NCI-H1105 treated with DMSO at 0.1 percent for 48 hours (cell line): ENCODE measurements around the gene IGSF21.

Source experiments
- DNase-seq: peaks from one replicate; lab custom pipeline; 2025; lab: John Stamatoyannopoulos, UW

The IGSF21 gene

DNA sequence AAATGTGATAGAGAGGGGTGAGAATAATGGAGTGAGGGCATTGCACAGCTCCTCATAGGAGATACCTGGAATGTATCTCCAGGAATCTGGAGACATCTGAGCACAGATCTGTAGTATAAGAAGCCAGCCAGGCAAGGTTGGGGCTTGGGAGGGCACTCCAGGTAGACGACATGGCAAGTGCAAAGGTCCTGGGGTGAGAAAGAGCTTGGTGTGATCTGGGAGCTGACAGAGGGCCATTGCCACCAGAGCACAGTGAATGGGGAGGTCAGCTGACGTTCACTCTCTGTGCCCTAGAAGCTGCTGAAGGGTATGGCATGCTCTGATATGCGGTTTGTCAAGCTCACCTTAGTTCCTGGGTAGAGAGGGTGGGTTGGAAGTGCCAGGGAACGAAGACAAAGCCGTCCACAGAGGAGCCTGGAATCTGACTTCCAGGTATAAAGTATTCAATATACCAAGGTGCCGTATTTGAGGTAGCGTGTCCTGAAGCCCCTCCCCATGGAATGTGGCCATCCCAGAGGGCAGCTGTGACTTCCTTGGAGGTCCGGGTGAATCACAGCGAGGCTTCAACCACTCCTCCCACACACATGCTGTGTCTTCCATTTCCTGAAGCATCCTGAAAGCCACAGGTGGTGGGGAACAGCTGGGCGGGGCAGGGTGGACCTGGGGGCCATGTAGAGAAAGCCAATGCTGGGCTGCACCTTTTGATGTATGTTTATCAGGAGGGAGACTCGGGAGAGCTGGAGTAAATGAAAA is 190.5 kb downstream of the IGSF21 start:
- DNase-seq: no peak

DNA sequence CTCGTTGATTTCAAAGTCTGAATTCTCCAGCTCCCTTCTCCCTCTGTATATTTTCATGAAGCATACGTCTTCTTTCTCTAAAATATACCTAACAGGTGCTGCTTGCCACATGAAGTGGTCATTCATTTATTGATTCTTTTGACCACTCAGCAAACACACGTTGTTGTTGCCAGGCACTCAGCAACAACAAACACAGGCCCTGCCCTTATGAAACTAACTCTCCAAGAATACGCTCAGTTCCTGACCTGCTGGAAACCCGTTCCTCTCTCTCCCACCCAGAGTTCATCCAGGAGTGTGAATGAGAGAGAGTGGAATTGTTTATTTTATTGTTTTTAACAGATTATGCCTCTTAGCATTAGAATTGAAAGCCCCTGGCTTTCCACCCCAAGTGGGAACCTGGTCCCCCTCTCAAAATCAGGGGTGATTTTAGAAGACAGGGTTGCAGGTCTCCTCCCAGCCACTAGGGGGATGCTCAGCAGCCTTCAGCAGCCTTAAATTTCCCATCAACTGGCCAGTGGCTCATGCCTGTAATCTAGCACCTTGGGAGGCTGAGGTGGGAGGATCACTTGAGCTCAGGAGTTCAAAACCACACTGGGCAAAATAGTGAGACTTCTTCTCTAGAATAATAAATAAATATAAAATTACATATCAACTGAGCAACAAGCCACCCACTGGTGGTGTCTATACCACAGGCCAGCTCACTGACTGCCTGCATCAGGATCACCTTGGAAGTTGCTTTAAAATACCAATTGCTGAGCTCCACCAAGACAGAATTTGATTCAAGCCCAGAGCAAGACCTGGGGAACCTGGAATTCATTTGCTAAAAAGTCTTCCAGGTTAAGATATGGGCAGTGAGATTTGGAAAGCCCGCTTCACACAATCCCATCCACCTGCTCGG is 192.1 kb downstream of the IGSF21 start:
- peak; percentile 45 for DNase-seq

DNA sequence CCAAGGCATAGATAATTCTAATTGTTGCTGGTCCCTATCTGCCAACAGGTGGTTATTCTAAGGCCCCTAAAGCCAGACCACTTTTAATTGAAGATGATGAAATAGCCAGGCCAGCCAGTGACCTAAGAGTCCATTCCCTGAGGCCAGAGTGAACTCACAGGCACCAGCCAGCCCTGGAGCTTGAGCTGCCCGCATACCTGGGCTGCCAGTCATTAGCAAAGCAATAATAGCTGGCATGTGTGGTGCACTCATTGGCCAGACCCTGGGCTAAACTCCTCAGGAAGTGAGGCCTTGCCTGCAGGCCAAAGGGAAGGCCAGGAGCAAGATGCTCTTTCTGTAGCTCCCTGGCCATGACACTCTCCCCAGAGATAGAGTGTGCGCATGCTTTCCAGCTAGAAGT is 192.8 kb downstream of the IGSF21 start:
- no peak for DNase-seq

DNA sequence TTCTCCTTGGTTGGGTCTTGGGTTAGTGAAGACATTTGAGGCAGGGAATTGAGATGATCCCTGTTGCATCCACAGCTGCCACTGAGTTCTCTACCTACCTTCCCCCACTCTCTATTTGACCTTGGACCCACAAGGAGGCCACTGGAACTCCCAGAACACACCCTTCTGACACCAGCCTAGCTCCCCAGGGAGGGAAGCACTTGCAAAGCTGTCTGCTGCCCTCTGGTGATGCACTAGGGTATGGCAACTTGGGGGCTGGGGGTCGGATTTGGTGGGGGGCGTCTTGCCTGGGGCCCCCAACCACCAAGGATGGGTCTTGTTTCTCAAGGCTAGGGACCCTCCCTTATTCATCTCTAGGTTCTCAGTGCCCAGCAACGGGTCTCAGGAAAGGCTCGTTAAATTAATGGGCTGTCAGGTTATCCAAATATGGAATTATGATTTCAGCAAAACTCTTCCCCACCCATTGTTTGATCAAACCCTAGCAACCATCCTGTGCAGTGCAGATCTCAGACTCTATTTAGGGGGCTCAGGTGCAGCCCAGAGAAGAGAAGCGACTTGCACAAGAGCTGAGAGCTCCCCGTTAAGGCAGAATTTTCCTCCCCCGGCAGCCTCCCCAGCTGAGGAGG is 195.3 kb downstream of the IGSF21 start:
- DNase-seq: no peak

DNA sequence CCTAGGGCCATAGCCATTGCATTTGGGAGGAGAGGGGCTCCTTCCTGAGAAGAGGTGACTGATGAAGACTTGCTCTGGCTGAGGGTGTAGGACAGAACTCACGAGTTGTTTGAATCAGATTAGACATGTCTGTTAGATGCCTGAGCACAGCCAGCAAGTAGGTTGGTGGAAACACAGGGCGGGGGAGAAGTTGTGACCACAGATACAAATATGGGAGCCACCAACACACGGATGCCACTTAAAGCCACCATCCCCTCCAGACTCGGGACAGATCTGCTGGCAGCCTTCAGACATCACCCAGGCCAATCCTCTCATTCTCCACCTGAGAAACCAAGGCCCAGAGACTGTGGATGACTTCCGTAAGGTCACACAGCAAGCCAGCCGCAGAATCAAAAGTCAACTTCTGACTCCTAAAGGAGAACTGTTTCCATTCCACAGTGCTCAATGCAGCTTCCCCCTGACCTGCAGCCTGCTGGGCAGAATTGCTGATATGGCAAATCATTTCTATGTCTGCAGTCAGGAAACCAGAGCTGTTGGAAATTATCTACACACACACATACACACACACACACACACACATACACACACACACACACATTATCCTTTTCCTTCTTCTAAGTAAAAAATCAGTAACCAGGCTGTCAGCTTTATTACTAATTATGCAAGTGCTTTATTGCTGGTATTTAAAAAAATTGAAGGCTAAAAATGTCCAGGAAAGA is 196.7 kb downstream of the IGSF21 start:
- DNase-seq: no peak

DNA sequence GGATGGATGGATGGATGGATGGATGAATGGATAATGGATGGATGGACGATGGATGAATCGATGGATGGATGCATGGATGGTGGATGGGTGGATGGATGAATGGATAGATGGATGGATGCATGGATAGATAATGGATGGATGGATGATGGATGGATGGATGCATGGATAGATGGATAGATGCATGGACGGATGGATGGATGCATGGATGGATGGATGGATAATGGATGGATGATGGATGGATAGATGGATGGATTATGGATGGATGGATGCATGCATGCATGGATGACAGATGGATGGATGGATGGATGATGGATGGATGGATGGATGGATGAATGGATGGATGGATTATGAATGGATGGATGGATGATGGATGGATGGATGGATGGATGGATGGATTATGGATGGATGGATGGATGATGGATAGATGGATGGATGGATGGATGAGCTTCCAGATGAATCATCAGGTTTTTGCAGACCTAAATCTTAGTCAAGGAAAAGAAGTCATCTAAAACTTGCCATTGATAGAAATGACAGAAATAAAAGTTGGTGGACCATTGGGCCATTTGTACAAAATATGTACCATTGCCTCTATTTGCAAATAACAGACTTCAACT is 197.7 kb downstream of the IGSF21 start:
- no peak for DNase-seq

DNA sequence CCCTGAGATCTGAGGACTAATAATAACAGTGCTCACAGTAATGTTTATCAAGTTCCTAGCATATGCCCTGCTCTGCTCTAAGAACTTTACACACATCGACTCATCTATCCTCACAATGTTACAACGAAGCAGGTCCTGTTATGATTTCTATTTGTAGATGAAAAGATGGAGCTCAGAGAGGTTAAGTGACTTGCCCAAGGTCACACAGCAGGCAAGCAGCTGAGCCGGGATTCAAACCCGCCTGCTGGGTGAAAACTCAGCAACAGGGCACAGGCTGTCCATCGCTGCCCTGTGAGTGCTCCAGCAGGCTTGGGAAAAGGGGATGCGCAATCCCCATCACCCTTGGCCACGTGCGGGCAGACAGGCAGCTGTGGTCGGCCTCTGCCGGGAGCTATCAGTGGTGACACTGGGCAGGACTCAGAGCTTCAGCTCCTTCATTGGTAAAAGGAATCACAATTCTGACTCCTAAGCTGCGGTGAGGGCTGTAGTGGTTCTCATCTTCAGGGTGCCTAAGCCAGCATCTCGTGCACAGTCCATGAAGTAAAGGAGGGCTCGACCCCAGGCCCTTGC is 199.8 kb downstream of the IGSF21 start:
- DNase-seq: no peak

DNA sequence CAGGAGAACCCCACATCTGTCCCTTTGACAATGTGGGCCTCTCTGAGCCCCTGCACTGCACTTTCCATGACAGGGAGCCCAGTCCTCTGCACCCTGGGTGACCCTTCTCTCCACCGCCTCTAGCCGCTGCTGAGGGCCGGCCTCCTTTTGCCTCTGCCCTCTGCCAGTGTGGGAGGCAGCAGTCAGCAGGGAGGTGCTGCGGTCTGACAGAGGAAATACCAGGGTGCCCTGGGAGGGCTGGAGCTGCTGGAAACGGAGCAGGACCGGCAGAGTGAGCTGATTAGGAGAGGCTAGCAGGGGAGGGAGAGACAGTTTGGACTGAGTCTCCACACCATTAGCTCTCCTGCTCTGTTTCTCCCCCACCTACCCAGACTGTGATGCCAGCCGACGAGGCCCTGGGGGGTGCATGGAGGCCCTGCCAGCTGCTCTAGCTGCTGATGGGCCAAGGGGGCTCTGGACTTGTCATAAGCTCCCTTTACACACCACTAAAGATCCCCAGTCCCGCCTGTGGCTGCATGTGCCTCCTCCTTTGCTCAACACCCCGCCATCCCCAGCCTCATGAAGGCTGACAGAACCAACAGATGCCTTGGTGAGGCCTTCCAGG is 202.1 kb downstream of the IGSF21 start:
- DNase-seq: no peak

DNA sequence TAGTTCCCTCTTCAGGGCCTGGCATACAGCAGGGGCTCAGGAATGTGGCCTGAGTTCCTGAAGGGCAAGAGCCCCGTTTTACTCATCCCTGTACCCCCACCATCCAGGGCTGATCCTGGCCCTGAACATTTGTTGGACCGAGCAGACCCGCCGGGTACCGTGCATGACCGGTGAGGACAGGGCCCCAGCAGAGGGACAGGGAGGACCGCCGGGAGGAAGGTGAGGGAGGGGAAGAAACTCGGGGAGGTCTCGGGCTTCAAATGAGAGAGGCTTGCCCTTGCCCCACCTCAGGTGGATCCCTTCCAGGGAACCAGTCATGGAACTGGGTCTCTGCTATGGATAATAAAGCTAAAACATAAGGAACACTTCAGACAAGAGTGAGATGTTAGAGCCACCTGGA is 205.4 kb downstream of the IGSF21 start:
- DNase-seq: no peak

DNA sequence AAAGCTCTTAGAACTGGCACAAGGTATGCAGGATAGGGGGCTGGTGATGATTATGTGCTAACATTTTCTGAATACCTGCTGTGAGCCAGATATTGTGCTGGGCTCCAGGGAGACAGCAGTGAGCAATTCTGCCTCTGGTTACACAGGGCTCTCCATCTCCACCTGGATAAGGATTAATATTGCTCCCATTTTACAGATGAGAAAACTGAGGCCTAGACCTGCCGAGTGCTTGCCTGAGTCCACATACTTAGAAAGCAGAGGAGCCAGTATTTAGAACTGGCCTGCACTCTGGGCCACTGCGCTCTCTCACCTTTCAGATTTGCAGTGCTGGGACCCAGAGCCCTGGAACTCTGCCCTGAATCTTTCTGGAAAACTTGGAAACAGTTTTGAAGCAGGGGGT is 205.9 kb downstream of the IGSF21 start:
- no peak for DNase-seq

DNA sequence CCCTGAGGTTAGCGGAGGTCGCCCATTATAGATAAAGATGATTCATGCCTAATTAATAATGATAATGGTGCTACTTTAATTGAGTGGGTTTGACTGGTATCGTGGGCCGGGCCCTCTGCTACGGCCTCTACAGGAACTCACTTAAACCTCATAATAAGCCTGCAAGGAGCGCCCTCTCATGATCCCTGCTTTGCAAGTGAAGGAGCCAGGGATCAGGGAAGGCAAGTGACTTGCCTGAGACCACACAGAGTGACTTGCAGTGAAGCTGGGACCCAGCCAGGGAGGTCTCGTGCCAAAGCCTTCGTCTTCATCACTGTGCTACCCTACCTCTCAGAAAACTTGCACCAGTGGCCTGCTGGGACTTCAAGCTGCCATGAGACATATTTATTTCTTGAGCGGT is 206.8 kb downstream of the IGSF21 start:
- no peak for DNase-seq

DNA sequence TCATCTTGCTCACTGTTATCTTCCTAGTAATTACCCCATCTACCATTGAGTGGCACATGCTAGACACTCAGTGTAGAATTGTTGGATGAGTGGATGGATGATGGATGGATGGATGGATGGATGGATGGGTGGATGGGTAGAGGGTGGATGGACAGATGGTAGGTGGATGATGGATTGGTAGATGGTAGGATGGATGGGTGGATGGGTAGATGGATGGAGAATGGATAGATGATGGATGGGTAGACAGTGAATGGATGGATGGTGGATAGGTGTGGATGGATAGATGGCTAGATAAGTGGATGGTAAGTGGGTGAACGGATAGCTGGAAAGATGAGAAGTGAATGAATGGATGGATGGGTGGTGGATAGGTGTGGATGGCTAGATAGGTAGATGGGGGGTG is 207.9 kb downstream of the IGSF21 start:
- DNase-seq: no peak

DNA sequence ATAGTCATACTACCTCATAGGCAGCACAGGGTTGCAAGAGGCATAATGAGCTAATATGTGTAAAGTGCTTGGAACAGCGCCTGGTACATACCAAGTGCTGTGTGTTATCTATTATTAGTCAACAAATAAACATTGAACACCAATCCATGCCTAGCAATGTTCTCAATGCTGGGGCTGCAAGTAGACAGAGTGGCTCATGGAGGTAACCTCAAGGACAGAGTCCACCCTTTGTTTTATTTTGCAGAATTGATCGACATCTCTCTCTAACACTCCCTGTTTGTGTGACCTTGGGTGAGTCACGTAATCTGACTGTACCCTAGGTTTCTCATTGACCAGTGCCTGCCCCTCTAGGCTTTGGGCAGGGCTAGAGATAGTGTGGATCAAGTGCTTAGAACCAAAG is 209.2 kb downstream of the IGSF21 start:
- DNase-seq: no peak

DNA sequence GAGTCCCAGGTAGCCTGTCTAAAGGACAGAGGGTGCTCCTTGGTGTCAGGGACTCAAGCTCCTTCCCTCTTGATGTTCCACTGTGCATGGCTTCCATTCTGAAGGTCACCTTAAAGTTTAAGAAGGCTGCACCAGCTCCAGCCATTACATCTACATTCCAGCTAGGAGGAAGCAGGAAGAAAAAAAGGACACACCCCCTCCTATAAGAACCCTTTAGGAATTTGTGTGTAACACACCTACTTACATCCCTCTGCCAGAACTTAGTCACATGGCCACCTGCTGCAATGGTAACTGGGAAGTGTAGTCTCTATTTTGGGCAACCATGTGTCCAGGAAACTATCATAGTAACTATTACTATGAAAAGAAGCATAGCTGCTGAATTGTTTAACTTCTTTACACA is 211.5 kb downstream of the IGSF21 start:
- no peak for DNase-seq

DNA sequence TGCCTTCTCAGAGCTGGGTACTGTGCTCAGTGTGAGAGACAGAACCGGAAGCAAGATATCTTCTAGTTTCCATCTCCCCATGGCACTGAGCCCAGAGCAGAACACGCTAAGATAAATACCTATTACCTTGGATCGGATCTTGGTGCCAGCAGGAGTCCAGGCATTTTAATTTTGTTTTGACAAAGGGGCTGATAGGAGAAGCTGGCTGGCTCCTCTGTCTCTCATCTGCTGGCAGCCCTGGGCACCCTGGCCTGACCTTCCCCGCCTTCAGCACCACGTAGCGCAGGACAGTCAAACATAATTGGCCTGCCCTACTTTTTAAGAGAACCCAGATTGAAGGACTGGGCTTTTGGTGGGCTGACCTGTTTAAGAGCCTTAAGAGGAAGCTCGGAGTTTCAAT is 212.5 kb downstream of the IGSF21 start:
- peak; percentile 16 for DNase-seq

DNA sequence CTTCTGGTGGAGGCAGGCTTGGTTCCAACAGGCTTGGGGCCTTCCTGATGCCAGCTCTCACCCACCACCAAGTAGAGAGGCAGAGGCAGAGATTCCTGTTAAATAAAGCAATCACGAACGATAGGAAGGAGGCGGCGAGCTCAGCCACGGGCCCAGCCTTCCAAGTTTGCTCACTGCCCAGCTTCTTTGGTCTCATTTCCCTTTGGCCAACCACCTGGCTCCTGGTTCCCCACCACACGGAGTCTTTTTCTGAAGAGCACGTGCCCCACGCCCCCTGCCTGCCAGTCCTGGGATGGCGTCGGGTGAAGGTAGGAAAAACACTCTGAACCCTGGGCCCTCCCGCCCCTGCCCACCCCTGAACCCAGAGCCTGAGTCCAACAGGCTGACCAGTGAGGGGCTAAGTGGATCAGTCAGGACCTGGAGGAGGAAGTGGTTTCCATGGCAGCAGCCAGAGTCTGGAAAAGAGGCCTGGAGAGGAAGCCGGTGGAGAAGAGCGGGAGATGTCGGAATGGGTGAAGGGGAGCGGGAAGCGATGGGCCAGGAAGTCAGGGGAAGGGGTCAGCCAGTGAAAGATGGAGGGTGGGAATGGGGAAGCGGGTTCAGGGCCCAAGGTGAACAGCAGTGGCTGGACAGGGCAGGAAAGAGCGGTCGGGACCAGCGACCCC is 214.9 kb downstream of the IGSF21 start:
- no peak for DNase-seq

DNA sequence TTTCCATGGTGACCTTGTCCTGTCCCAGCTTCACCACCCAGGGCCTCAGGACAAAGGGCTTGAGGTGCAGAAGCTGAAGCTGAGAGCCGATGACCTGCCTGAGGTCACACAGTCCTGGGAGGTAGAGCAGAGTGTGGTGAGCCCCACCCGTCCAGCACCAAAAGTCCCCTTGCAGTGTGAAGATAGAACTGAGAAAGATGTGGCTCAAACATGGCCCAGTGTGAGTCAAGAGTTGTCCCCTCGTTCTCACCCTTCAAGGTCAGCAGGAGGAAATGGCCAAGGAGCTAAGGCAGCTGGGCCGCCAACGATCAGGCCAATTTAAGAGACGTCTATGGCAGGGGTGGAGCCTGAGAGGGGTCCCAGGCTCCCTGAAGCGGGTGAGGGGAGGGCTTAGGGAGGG is 215.7 kb downstream of the IGSF21 start:
- no peak for DNase-seq

DNA sequence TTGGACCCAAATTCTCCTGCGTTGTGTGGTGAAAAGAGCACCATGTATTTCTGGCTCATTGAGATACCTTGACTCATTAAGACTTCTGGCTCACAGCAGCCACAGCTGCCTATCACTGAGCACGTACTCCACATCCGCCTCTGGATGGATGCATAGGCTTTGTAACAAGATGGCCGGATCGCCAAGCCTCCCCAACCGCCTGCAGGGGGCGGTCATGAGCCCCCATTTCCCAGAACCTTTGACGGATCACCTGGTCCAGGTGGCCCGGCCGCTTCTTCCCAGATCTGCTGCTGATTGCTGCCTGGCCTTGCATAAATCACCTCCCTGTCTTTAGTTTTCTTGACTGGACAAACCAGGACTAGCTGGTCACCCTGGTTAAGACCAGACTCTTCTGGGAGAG is 216.6 kb downstream of the IGSF21 start:
- no peak for DNase-seq

DNA sequence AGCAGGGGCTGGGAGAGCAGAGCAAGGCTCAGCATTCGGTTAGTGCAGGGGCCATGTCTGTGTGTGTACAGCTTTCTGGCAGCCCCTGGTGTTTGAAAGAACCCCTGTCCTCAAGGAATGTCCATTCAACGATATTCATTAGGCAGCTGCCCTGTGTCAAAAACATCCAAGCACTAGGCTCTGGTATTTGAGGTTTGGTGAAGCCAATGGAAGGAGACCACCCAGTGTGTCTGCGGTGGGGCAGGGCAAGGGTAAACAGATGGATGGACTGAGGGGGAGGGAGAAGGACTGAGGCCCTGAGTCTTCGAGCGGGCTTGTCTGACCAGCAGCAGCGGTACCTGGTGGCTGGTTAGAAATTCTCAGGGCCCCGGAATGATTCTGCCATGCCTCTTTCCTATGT is 217.5 kb downstream of the IGSF21 start:
- no peak for DNase-seq

DNA sequence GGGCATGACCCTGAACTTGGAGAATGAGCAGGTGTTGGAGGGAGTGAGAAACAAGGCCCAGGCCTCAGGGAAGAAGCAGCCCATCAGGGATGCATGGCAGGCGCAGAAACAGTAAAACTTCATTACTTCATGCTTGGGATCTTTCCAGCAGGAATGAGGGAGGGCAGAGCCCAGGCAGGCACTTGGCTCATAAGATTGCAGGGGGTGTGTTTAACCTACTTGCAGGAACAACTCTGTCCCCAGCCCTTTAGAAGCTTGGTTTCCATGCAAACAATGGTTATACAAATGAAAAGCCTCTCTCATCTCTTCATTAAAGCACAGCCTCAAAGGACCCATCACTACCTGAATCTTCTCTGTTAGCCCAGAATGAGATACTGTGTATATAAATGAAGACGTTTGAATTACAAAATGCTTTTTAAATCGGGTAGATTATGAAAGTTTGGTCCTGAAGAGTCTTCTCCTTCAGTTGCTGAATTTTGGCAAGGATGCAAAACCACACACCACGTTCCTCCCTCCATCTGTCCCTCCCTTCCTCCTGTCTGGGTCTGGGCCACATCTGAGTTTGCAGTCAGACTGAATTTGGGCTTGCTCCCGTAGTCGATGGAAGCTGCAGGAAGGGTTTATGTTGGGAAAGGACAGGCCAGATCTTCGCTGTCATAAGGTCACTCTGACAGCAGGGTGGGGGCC is 218.8 kb downstream of the IGSF21 start:
- DNase-seq: peak; percentile 69
